ENCODE data around the gene CARS2.

GRCh38 chr13:110636701-110637201 lies 69.2 kb downstream of the CARS2 start:
- TF ChIP-seq POLR2AphosphoS5 (IDR thresholded peaks at IDR 0.05) (no peak), EP300 (IDR thresholded peaks at IDR 0.05) (no peak)

All from stomach (tissue), 4 donors.